ENCODE results near the gene SCLY. TPM values are rescaled to one million over a fixed set of nuclear protein-coding genes. Genes with fewer than 3 reads are reported as not detected.

The SCLY gene
- total RNA-seq, 1 donor from 2014 or later, result 44.0 TPM

- no peak overlapping the region for H3K4me3 Mint-ChIP-seq (ENCODE audit: unreplicated experiment)
- no peak overlapping the region for H3K27ac Mint-ChIP-seq (ENCODE audit: unreplicated experiment)
- no peak for DNase-seq
- no peaks in the 10 kb centered on the region for H3K27me3 Mint-ChIP-seq (ENCODE audit: unreplicated experiment)
- no peak for TF ChIP-seq CTCF (IDR thresholded peaks at IDR 0.05; ENCODE audit: partially characterized antibody, unreplicated experiment)
- no peaks in the 10 kb centered on the region for H3K9me3 Mint-ChIP-seq (ENCODE audit: unreplicated experiment)
- peaks cover 10% of the 10 kb centered on the region for H3K4me1 Mint-ChIP-seq (ENCODE audit: low read depth, unreplicated experiment)
- H3K36me3 Mint-ChIP-seq (ENCODE audit: unreplicated experiment), result peaks cover 20% of the 10 kb centered on the region
Measured at GRCh38 chr2:238069021-238069709, 8.4 kb downstream of the SCLY start.

GRCh38 chr2:238069877-238070276 is 9.1 kb downstream of the SCLY start:
- Mint-ChIP-seq H3K27me3 (ENCODE audit: unreplicated experiment) (no peaks in the 10 kb centered on the region), H3K4me1 (ENCODE audit: low read depth, unreplicated experiment) (peaks cover 5% of the 10 kb centered on the region), H3K27ac (ENCODE audit: unreplicated experiment) (no peak overlapping the region), H3K4me3 (ENCODE audit: unreplicated experiment) (no peak overlapping the region), H3K36me3 (ENCODE audit: unreplicated experiment) (peaks cover 20% of the 10 kb centered on the region), H3K9me3 (ENCODE audit: unreplicated experiment) (no peaks in the 10 kb centered on the region)
- no peak for TF ChIP-seq CTCF (IDR thresholded peaks at IDR 0.05; ENCODE audit: partially characterized antibody, unreplicated experiment)
- no peak for DNase-seq

GRCh38 chr2:238075397-238075796 is 14.6 kb downstream of the SCLY start:
- Mint-ChIP-seq H3K9me3 (ENCODE audit: unreplicated experiment) (peaks cover 1% of the 10 kb centered on the region), H3K4me3 (ENCODE audit: unreplicated experiment) (no peak overlapping the region), H3K4me1 (ENCODE audit: low read depth, unreplicated experiment) (no peaks in the 10 kb centered on the region), H3K27me3 (ENCODE audit: unreplicated experiment) (no peaks in the 10 kb centered on the region), H3K27ac (ENCODE audit: unreplicated experiment) (peak overlapping the region; percentile 6), H3K36me3 (ENCODE audit: unreplicated experiment) (peaks cover 19% of the 10 kb centered on the region)
- TF ChIP-seq CTCF (IDR thresholded peaks at IDR 0.05; ENCODE audit: partially characterized antibody, unreplicated experiment), result no peak
- no peak for DNase-seq

- no peak overlapping the region for H3K4me3 Mint-ChIP-seq (ENCODE audit: unreplicated experiment)
- no peaks in the 10 kb centered on the region for H3K4me1 Mint-ChIP-seq (ENCODE audit: low read depth, unreplicated experiment)
- H3K36me3 Mint-ChIP-seq (ENCODE audit: unreplicated experiment), result peaks cover 20% of the 10 kb centered on the region
- peaks cover under 1% of the 10 kb centered on the region for H3K27me3 Mint-ChIP-seq (ENCODE audit: unreplicated experiment)
- peaks cover 1% of the 10 kb centered on the region for H3K9me3 Mint-ChIP-seq (ENCODE audit: unreplicated experiment)
- no peak for DNase-seq
- no peak for TF ChIP-seq CTCF (IDR thresholded peaks at IDR 0.05; ENCODE audit: partially characterized antibody, unreplicated experiment)
- peak overlapping the region; percentile 44 for H3K27ac Mint-ChIP-seq (ENCODE audit: unreplicated experiment)
Measured at GRCh38 chr2:238077292-238077691, 16.5 kb downstream of the SCLY start.

GRCh38 chr2:238079874-238080327 is 19.1 kb downstream of the SCLY start:
- TF ChIP-seq CTCF (IDR thresholded peaks at IDR 0.05; ENCODE audit: partially characterized antibody, unreplicated experiment), result no peak
- Mint-ChIP-seq H3K4me3 (ENCODE audit: unreplicated experiment) (no peak overlapping the region), H3K4me1 (ENCODE audit: low read depth, unreplicated experiment) (no peaks in the 10 kb centered on the region), H3K27ac (ENCODE audit: unreplicated experiment) (no peak overlapping the region), H3K9me3 (ENCODE audit: unreplicated experiment) (peaks cover 1% of the 10 kb centered on the region), H3K36me3 (ENCODE audit: unreplicated experiment) (peaks cover 14% of the 10 kb centered on the region), H3K27me3 (ENCODE audit: unreplicated experiment) (peaks cover 2% of the 10 kb centered on the region)
- DNase-seq, result no peak

Data from glutamatergic neuron (in vitro differentiated cells).